ENCODE results near the gene MRPL18. TPM values are rescaled to one million over a fixed set of nuclear protein-coding genes. Genes with fewer than 3 reads are reported as not detected.
"Not testable (repeated sequence)": the region's sequence is repeated elsewhere in the genome, so short reads cannot be mapped to it uniquely, and the experiment has no call there.

The MRPL18 gene
- total RNA-seq, 1 experiment from 2014 or later, result 154 TPM

DNA sequence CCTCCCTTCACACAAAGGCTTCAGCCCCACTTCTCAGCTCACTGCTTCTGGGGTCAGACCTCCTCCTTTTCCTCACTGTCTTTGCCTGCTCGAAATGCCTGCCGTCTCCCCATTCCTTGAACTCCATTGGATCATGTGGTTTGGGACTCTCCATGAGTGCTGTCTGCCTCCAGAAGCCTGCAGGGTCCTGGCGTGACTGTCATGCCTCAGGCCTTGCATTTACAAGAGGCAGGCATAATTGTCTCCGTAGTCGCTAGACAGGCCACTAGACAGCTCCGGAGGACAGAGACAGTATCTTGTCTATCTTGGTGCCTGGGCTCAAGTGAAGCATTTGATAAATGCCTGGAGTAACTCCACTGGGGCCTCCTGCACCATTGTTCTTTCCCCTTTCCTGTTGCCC is 25.1 kb downstream of the MRPL18 start:
- DNase-seq (ENCODE audit: low read depth in 1 of 2, low spot score in 2 of 2), result no peak
- H3K27ac ChIP-seq, result no peak overlapping the region

DNA sequence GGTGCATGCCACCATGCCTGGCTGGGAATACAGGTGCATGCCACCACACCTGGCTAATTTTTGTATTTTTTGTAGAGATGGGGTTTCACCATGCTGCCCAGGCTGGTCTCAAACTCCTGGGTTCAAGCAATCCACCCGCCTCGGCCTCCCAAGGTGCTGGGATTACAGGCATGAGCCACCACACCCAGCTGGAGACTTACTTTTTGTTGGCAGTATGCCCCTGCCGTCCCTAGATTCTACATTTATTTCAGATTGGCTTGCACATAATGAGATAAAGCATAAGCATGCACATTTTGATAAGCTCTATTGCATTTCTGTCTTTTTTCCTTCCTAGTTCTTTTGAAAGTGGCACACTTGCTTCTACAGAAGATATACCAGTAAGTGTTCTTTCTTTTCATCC is 26.5 kb downstream of the MRPL18 start:
- DNase-seq (ENCODE audit: low read depth in 1 of 2, low spot score in 2 of 2); H3K36me3 ChIP-seq: not testable (repeated sequence)

More for the DNA sequence above, 25.1 kb downstream of the MRPL18 start:
- no peaks in the 10 kb centered on the region for H3K36me3 ChIP-seq
- no peaks in the 10 kb centered on the region for H3K9me3 ChIP-seq (replicated peaks)
- H3K27me3 ChIP-seq (replicated peaks), result peaks cover 20% of the 10 kb centered on the region
- no peaks in the 10 kb centered on the region for H3K4me1 ChIP-seq (replicated peaks)
- no peak overlapping the region for H3K4me3 ChIP-seq

DNA sequence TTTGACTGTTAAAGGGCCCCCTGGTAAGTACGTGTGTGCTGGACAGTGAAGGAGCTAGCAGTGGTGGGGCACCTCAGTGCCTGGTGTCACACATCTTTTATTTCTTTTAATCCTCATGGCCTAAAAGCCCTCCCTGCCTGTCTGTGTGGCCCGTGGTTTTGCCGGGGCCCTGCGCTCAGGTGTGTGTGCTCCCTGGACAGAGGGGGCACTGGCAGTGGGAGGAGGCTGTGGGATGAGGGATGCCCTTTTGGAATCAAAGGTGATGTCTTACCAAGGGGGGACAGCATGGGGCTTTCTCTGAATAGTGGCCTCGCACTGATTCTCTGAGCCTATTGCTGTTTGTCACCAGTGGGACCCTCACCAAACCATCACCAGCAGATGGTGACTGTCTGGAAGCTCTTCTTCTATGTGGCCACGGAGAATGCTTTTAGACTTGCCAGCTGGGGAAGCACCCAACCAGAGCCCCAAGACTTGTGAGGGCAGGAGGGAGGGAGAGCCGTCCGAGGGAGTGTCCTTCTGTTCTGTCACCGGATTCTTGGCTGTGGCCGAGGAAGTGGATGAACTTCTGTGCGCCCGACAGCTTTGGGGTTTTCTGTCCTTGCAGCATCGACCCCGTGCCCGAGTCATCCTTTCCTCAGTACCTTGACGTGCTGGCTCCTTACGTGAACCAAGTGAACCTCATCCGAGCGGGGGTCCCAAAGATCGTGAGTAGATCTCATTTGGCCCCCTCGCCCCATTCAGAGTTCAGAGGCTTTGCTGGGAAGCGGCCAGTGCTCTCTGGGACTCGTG is 27.9 kb downstream of the MRPL18 start:
- no peaks in the 10 kb centered on the region for H3K9me3 ChIP-seq (replicated peaks)
- no peaks in the 10 kb centered on the region for H3K36me3 ChIP-seq
- no peak for DNase-seq (ENCODE audit: low read depth in 1 of 2, low spot score in 2 of 2)
- H3K27ac ChIP-seq, result no peak overlapping the region
- peaks cover 24% of the 10 kb centered on the region for H3K27me3 ChIP-seq (replicated peaks)
- H3K4me1 ChIP-seq (replicated peaks), result no peaks in the 10 kb centered on the region
- no peak overlapping the region for H3K4me3 ChIP-seq

More for the DNA sequence above, 26.5 kb downstream of the MRPL18 start:
- H3K27ac ChIP-seq; H3K4me1 ChIP-seq (replicated peaks); H3K4me3 ChIP-seq; H3K9me3 ChIP-seq (replicated peaks): not testable (repeated sequence)
- peaks cover 24% of the 10 kb centered on the region for H3K27me3 ChIP-seq (replicated peaks)

DNA sequence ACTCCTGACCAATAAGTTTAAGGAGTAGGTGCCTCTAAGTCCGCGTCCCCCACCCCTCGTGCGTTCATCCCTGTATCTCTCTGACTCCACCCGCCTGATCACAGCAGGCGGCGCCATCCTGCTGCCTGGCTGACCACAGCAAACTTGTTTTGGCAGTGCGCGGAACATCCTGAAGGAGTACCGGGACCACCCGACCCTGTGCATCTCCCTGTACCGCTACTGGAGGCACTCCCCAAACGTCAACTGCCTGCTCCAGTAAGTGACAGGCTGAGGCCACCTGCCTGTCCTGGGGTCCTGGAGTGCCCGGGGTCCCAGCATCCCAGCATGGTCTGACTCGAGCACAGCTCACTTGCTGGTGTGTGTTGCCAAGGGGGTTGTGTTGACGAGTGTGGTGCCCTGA is 28.8 kb downstream of the MRPL18 start:
- H3K4me3 ChIP-seq, result no peak overlapping the region
- no peaks in the 10 kb centered on the region for H3K4me1 ChIP-seq (replicated peaks)
- no peaks in the 10 kb centered on the region for H3K9me3 ChIP-seq (replicated peaks)
- H3K36me3 ChIP-seq, result no peaks in the 10 kb centered on the region
- H3K27me3 ChIP-seq (replicated peaks), result peaks cover 24% of the 10 kb centered on the region
- no peak overlapping the region for H3K27ac ChIP-seq
- no peak for DNase-seq (ENCODE audit: low read depth in 1 of 2, low spot score in 2 of 2)

DNA sequence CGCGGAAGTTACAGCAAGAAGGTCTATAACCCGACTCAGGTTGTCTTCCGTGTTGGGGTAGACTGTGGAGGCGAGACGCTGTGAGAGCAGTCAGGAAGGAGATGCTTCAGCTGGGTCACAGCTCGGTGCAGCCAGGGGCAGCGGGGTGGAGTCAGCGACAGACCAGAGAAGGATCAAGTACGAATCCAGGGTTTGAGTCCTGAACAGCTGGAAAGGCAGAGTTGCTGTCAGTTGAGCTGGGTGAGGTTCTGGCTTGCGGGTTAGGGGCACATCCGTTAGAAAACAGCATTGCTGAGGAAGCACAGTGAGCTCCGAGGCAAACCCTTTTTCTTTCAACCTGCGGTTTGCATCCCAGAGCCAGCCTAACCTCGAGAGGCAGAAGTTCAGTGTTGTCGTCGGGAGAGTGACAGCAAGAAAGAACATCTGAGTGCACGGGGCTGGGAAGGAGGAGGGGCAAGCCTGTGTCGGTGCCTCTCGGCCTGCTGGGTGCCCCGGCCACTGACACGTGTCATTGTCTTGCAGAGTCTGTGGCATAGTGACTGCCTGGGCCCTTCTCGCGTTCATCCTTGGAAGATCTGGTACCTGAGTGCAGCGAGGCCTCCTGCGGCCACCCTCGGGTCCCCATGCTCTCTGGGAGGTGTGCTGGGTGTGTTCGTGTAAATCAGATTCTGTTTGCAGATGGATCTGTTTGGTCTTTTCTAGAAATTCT is 29.8 kb downstream of the MRPL18 start:
- Histone ChIP-seq H3K36me3 (no peaks in the 10 kb centered on the region), H3K27ac (no peak overlapping the region), H3K27me3 (replicated peaks) (peaks cover 24% of the 10 kb centered on the region), H3K9me3 (replicated peaks) (no peaks in the 10 kb centered on the region), H3K4me1 (replicated peaks) (no peaks in the 10 kb centered on the region), H3K4me3 (no peak overlapping the region)
- DNase-seq (ENCODE audit: low read depth in 1 of 2, low spot score in 2 of 2), result no peak

DNA sequence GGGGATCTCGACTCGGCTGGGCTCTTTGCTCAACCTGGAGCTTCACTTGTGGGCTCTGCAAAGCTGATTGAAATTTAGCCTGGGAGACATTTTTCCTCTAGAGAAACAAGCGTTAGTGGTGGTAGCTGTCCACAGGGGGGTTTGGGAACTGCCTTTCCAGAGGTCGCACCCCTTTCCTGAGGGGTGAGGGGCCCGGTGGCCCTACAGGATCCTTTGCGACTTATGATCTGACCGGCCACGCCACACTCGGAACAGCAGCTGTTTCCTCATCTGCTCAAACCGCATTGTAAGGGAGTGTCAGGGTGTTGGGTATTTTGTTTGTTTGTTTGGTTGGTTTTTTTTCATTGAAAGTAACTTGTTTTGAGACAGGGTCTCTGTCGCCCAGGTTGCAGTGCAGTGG is 30.9 kb downstream of the MRPL18 start:
- no peaks in the 10 kb centered on the region for H3K9me3 ChIP-seq (replicated peaks)
- H3K4me1 ChIP-seq (replicated peaks), result no peaks in the 10 kb centered on the region
- H3K27me3 ChIP-seq (replicated peaks), result peaks cover 24% of the 10 kb centered on the region
- no peaks in the 10 kb centered on the region for H3K36me3 ChIP-seq
- no peak for DNase-seq (ENCODE audit: low read depth in 1 of 2, low spot score in 2 of 2)
- H3K4me3 ChIP-seq, result no peak overlapping the region
- H3K27ac ChIP-seq, result no peak overlapping the region

DNA sequence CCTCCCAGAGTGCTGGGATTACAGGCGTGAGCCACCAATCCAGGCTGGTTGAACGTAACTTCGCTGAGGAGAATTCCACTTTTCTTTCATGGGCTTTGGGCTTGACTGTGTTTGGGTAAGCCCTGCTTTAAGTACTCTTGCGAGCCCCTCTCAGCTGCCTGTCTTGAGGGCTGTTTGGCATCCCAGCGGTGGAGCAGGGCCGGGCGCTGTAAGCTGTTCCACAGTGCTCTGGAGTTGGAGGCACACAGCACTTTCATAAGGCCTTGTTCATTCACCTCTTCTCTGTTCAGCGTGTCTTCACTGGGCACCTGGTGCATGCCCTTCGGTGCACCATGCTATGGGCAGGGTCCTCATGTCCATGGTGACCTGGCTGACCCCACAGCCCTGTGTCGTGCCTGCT is 31.5 kb downstream of the MRPL18 start:
- Histone ChIP-seq H3K27ac (no peak overlapping the region), H3K4me3 (no peak overlapping the region), H3K9me3 (replicated peaks) (no peaks in the 10 kb centered on the region), H3K36me3 (no peaks in the 10 kb centered on the region), H3K4me1 (replicated peaks) (no peaks in the 10 kb centered on the region), H3K27me3 (replicated peaks) (peaks cover 24% of the 10 kb centered on the region)
- no peak for DNase-seq (ENCODE audit: low read depth in 1 of 2, low spot score in 2 of 2)

DNA sequence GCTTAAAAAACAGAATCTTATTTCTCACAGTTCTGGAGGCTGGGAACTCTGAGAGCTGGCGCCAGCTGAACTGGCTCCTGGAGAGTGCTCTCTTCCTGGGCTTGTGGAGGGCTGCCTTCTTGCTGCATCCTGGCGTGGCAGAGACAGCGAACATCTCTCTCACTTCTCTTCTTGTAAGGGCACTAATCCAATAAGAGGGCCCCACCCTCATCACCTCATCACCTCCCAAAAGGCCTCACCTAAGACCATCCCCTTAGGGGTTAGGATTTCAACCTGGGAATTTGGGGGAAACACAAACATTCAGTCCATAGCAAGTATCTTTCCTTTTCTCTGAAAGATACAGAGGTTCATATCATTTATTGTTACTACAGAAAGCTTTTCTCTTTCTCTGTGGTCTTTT is 33.7 kb downstream of the MRPL18 start:
- Histone ChIP-seq H3K4me1 (replicated peaks) (no peaks in the 10 kb centered on the region), H3K4me3 (no peak overlapping the region), H3K27me3 (replicated peaks) (peaks cover 12% of the 10 kb centered on the region), H3K36me3 (no peaks in the 10 kb centered on the region), H3K9me3 (replicated peaks) (no peaks in the 10 kb centered on the region), H3K27ac (no peak overlapping the region)
- no peak for DNase-seq (ENCODE audit: low read depth in 1 of 2, low spot score in 2 of 2)

DNA sequence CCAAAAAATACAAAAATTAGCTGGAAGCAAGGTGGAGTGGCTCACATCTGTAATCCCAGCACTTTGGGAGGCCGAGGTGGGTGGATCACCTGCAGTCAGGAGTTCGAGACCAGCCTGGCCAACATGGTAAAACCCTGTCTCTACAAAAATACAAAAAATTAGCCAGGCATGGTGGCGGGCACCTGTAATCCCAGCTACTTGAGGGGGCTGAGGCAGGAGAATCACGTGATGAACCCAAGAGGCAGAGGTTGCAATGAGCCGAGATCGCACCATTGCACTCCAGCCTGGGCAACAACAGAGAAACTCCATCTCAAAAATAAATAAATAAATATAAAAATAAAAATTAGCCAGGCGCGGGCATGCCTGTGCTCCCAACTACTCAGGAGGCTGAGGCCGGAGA is 34.4 kb downstream of the MRPL18 start:
- not testable (repeated sequence) for H3K9me3 ChIP-seq (replicated peaks); H3K36me3 ChIP-seq; H3K4me1 ChIP-seq (replicated peaks); DNase-seq (ENCODE audit: low read depth in 1 of 2, low spot score in 2 of 2); H3K27ac ChIP-seq; H3K4me3 ChIP-seq
- peaks cover 11% of the 10 kb centered on the region for H3K27me3 ChIP-seq (replicated peaks)

DNA sequence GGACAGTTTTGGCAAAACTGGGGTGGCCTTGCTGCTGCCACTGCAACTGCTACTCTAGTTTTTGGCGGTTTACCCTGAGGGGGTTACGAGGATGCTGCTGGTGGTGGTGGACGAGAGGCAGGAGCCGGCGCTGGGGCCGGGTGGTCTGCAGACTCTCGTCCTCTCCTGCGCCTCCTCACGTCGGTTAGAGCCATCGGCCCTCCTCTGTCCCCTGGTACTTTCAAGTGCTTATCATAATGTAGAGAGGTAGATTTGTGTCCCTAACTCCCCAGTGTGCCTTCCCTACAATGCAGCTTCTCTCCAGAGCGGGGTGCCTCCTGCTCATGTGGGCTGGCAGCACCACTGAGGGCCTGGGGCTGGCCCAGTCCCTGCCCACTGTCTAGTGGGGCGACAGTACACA is 35.7 kb downstream of the MRPL18 start:
- H3K4me1 ChIP-seq (replicated peaks), result no peaks in the 10 kb centered on the region
- no peak for DNase-seq (ENCODE audit: low read depth in 1 of 2, low spot score in 2 of 2)
- H3K4me3 ChIP-seq, result no peak overlapping the region
- no peak overlapping the region for H3K27ac ChIP-seq
- H3K9me3 ChIP-seq (replicated peaks), result no peaks in the 10 kb centered on the region
- no peaks in the 10 kb centered on the region for H3K27me3 ChIP-seq (replicated peaks)
- no peaks in the 10 kb centered on the region for H3K36me3 ChIP-seq

DNA sequence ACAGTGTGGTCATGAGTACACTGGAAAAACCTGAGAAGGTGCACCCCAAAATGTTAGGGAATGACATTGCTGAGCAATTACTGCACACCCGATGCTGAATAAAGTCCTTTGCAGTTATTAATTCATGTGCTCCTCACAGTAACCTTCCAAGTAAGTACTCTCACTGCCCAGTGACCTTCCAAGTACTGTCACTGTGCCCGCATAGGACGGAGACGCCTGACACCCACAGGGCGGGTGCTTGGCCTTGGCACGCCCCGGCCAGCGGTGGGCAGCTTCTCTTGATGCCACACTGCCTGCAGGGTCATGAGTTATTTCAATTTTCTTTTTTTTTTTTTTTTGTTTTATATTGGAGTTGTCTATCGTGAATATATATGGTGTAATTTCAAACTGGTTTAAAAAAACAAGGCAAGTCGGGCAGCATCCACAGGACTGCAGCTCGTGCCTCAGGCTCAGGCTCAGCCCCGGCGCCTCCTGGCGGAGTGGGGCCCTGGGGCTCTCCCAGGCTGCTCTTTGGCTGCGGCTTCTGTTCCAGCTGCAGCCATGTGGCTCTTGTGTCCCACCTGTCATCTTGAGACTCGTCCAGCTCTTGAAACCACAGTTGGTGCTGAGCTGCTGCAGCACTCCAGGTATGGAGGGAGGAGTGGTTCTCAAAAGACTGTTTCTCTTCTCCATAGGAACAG is 36.8 kb downstream of the MRPL18 start:
- no peaks in the 10 kb centered on the region for H3K27me3 ChIP-seq (replicated peaks)
- H3K4me1 ChIP-seq (replicated peaks), result no peaks in the 10 kb centered on the region
- no peaks in the 10 kb centered on the region for H3K9me3 ChIP-seq (replicated peaks)
- no peaks in the 10 kb centered on the region for H3K36me3 ChIP-seq
- no peak for DNase-seq (ENCODE audit: low read depth in 1 of 2, low spot score in 2 of 2)
- no peak overlapping the region for H3K27ac ChIP-seq
- no peak overlapping the region for H3K4me3 ChIP-seq

DNA sequence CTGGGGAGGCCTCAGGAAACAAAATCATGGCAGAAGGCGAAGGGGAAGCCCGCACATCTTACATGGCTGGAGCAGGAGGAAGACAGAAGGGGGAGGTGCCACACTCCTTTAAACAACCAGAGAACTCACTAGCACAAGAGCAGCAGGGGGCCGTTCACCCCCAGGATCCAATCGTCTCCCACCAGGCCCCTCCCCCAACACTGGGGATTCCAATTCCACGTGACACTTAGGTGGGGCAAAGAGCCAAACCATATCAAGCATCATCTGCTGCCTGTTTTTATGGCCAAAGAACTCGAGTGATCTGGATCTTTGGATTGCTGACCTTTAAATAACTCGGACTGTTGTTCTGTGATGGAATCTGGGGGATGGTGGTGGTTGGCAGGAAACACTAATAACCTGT is 37.8 kb downstream of the MRPL18 start:
- H3K27ac ChIP-seq, result no peak overlapping the region
- DNase-seq (ENCODE audit: low read depth in 1 of 2, low spot score in 2 of 2), result no peak
- no peaks in the 10 kb centered on the region for H3K27me3 ChIP-seq (replicated peaks)
- no peaks in the 10 kb centered on the region for H3K9me3 ChIP-seq (replicated peaks)
- H3K4me3 ChIP-seq, result no peak overlapping the region
- no peaks in the 10 kb centered on the region for H3K36me3 ChIP-seq
- no peaks in the 10 kb centered on the region for H3K4me1 ChIP-seq (replicated peaks)

DNA sequence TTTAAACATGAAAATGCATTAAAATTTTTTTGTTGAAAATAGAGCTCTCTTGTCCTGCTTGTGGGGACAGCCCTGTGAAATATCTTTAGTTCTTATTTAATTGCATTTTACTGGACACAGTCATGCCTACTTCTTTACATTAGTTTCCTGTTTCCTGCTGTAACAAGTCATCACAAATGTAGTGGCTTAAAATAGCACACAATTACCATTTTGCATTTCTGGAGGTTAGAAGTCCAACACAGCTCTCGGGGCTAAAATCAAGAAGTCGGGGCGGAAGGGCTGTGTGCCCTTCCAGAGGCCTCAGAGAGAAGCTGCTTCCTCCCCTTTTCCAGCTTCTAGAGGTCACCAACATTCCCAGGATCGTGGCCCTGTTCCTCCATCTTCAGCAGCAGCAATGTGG is 39.3 kb downstream of the MRPL18 start:
- no peak overlapping the region for H3K4me3 ChIP-seq
- H3K9me3 ChIP-seq (replicated peaks), result no peaks in the 10 kb centered on the region
- H3K36me3 ChIP-seq, result no peaks in the 10 kb centered on the region
- no peak overlapping the region for H3K27ac ChIP-seq
- no peaks in the 10 kb centered on the region for H3K4me1 ChIP-seq (replicated peaks)
- no peaks in the 10 kb centered on the region for H3K27me3 ChIP-seq (replicated peaks)
- no peak for DNase-seq (ENCODE audit: low read depth in 1 of 2, low spot score in 2 of 2)

Data from SJSA1 (cell line).